G401 (cell line): Measurements from ENCODE around the gene AXDND1. TPM values are rescaled to one million over a fixed set of nuclear protein-coding genes. Genes with fewer than 3 reads are reported as not detected.

ENCODE experiments used
- DNase-seq: peaks from one replicate; pipeline ENCODE4 v3.0.0-alpha.2; 2015; ENCODE audit warnings: low spot score
- in situ Hi-C: cut with HindIII; loops from 2 replicates; pipeline ENCODE4 v1.10.0; 2016; ENCODE audit warnings: low sequenced_read_pairs, mixed read lengths
- total RNA-seq: library from RNA; depleted of rRNA; stranded (reverse); fragments of >200 nt; shearing (Covaris generic); gene quantifications from 2 replicates; pipeline ENCODE4 v1.2.3, GENCODE V29; 2014; rRNA removed

The AXDND1 gene
- total RNA-seq, 1 experiment from 2014 or later: not detected

GRCh38 chr1:179601093-179601492 is 235.3 kb downstream of the AXDND1 start:
- in situ Hi-C loops: no loop called here
- no peak for DNase-seq

Other genes with a start within 250 kb of the AXDND1 start
- 10.2 TPM in 2 replicates for gene ABL2, start 136.3 kb upstream of the AXDND1 start, total RNA-seq
- 19.8 and 41.8 TPM in 2 replicates for gene SOAT1, start 72.2 kb upstream of the AXDND1 start, total RNA-seq
- gene NPHS2, start 210.0 kb downstream of the AXDND1 start, total RNA-seq: not detected in 2 replicates
- not detected in 2 replicates for gene TDRD5, start 225.9 kb downstream of the AXDND1 start, total RNA-seq